GM10266 (cell line): ENCODE data around the gene MLLT6.

Experiments used
- DNase-seq: peaks from one replicate; pipeline ENCODE4 v3.0.0; 2012; ENCODE audit errors: extremely low spot score
- CTCF ChIP-seq: IDR thresholded peaks from 2 replicates; pipeline ENCODE4 v1.5.1; 2012; ENCODE audit warnings: mild to moderate bottlenecking, low read depth; ENCODE audit not compliant: control insufficient read depth, insufficient read depth; ENCODE audit errors: missing control alignments

MLLT6 gene

GRCh38 chr17:38738686-38739085, 33.6 kb downstream of the MLLT6 start:
- no peak for DNase-seq
- TF ChIP-seq CTCF, result no peak

GRCh38 chr17:38739305-38739704, 34.2 kb downstream of the MLLT6 start:
- TF ChIP-seq CTCF, result no peak
- no peak for DNase-seq

GRCh38 chr17:38740044-38740443, 35.0 kb downstream of the MLLT6 start:
- DNase-seq, result no peak
- TF ChIP-seq CTCF, result no peak

GRCh38 chr17:38740806-38741205, 35.7 kb downstream of the MLLT6 start:
- no peak for TF ChIP-seq CTCF
- DNase-seq, result no peak

- DNase-seq, result no peak
- no peak for TF ChIP-seq CTCF
Measured at GRCh38 chr17:38741461-38741860, 36.4 kb downstream of the MLLT6 start.

GRCh38 chr17:38741921-38742410, 36.9 kb downstream of the MLLT6 start:
- no peak for DNase-seq
- TF ChIP-seq CTCF, result no peak

GRCh38 chr17:38742411-38743308, 37.6 kb downstream of the MLLT6 start:
- TF ChIP-seq CTCF, result no peak
- peak; percentile 16 for DNase-seq
